ENCODE data around the gene DIP2C.
"Not testable (repeated sequence)": the region's sequence is repeated elsewhere in the genome, so short reads cannot be mapped to it uniquely, and the experiment has no call there.

The DIP2C gene

DNA sequence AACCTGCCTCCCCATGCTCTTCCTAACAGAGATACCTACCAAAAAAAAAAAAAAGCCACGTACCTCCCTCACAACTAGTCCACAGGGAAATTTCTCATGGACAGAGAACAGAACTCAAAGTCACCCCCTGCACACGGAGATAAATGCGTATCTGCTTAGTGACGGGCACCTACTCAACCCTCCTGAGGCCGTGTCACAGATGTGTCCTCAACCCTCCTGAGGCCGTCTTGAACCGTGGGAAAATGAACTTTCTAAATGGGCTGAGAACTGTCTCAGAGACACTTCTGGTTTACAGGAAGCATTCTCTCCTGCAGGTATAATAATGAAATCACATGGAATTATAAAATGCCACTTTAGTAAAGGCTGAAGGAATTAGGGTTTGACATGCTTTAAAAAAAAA lies 155.9 kb downstream of the DIP2C start:
- no peak overlapping the region for H2AFZ ChIP-seq (ENCODE audit: low read length)
- no peaks in the 10 kb centered on the region for H4K20me1 ChIP-seq (ENCODE audit: insufficient read depth, low read length, poor library complexity, severe bottlenecking)
- no peaks in the 10 kb centered on the region for H3K79me2 ChIP-seq (ENCODE audit: insufficient read depth, low read length)
- H3F3A ChIP-seq (ENCODE audit: low read depth), result no peaks in the 10 kb centered on the region
- no peaks in the 10 kb centered on the region for H3K9me3 ChIP-seq (ENCODE audit: insufficient read depth, low read depth, low read length)
- H3K9ac ChIP-seq (ENCODE audit: low read depth, low read length, poor library complexity, severe bottlenecking), result no peak overlapping the region
- TF ChIP-seq EZH2phosphoT487 (IDR thresholded peaks at IDR 0.05; ENCODE audit: borderline replicate concordance), result no peak
- TF ChIP-seq, protein P1, sequence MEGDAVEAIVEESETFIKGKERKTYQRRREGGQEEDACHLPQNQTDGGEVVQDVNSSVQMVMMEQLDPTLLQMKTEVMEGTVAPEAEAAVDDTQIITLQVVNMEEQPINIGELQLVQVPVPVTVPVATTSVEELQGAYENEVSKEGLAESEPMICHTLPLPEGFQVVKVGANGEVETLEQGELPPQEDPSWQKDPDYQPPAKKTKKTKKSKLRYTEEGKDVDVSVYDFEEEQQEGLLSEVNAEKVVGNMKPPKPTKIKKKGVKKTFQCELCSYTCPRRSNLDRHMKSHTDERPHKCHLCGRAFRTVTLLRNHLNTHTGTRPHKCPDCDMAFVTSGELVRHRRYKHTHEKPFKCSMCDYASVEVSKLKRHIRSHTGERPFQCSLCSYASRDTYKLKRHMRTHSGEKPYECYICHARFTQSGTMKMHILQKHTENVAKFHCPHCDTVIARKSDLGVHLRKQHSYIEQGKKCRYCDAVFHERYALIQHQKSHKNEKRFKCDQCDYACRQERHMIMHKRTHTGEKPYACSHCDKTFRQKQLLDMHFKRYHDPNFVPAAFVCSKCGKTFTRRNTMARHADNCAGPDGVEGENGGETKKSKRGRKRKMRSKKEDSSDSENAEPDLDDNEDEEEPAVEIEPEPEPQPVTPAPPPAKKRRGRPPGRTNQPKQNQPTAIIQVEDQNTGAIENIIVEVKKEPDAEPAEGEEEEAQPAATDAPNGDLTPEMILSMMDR (conservative IDR thresholded peaks at IDR 0.05; ENCODE audit: low read length), result no peak
- H3K36me3 ChIP-seq (ENCODE audit: insufficient read depth, low read length), result no peaks in the 10 kb centered on the region
- H3K4me2 ChIP-seq (ENCODE audit: low read depth, low read length, poor library complexity, severe bottlenecking), result no peak overlapping the region
- H3K4me3 ChIP-seq (ENCODE audit: low read length, poor library complexity, severe bottlenecking), result no peak overlapping the region
- no peaks in the 10 kb centered on the region for H3K27me3 ChIP-seq (ENCODE audit: insufficient read depth, low read length, poor library complexity, severe bottlenecking)
- no peaks in the 10 kb centered on the region for H3K9me2 ChIP-seq (replicated peaks; ENCODE audit: low read depth, low read length)
- no peaks in the 10 kb centered on the region for H3K4me1 ChIP-seq (ENCODE audit: insufficient read depth, low read length, poor library complexity, severe bottlenecking)

DNA sequence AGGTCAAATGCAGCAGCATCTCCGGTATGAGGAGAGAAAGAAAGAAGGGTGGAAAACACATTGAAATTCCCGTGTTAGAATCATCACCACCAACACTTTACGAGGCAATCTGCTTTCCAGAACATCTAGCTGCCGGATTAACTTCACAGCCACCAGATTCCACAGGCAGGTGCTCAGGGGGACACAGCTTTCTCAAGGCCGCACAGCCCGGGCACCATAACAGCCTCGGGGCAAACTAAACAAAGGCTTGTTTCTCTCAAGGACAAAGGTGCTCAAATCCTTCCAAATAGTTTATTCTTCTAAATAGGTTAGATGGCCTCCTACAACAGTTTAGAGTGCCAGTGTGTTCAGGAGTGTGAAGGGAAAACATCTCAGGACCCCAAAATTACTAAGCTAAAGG lies 156.3 kb downstream of the DIP2C start:
- no peaks in the 10 kb centered on the region for H3K4me1 ChIP-seq (ENCODE audit: insufficient read depth, low read length, poor library complexity, severe bottlenecking)
- no peak overlapping the region for H3K4me2 ChIP-seq (ENCODE audit: low read depth, low read length, poor library complexity, severe bottlenecking)
- no peak for TF ChIP-seq EZH2phosphoT487 (IDR thresholded peaks at IDR 0.05; ENCODE audit: borderline replicate concordance)
- TF ChIP-seq, protein P1 (conservative IDR thresholded peaks at IDR 0.05; ENCODE audit: low read length), result no peak
- H3K27me3 ChIP-seq (ENCODE audit: insufficient read depth, low read length, poor library complexity, severe bottlenecking), result no peaks in the 10 kb centered on the region
- no peak overlapping the region for H2AFZ ChIP-seq (ENCODE audit: low read length)
- no peak overlapping the region for H3K9ac ChIP-seq (ENCODE audit: low read depth, low read length, poor library complexity, severe bottlenecking)
- no peaks in the 10 kb centered on the region for H3K79me2 ChIP-seq (ENCODE audit: insufficient read depth, low read length)
- no peak overlapping the region for H3K4me3 ChIP-seq (ENCODE audit: low read length, poor library complexity, severe bottlenecking)
- no peaks in the 10 kb centered on the region for H3K36me3 ChIP-seq (ENCODE audit: insufficient read depth, low read length)
- no peaks in the 10 kb centered on the region for H3K9me2 ChIP-seq (replicated peaks; ENCODE audit: low read depth, low read length)
- H3K9me3 ChIP-seq (ENCODE audit: insufficient read depth, low read depth, low read length), result no peaks in the 10 kb centered on the region
- H3F3A ChIP-seq (ENCODE audit: low read depth), result no peaks in the 10 kb centered on the region
- no peaks in the 10 kb centered on the region for H4K20me1 ChIP-seq (ENCODE audit: insufficient read depth, low read length, poor library complexity, severe bottlenecking)

DNA sequence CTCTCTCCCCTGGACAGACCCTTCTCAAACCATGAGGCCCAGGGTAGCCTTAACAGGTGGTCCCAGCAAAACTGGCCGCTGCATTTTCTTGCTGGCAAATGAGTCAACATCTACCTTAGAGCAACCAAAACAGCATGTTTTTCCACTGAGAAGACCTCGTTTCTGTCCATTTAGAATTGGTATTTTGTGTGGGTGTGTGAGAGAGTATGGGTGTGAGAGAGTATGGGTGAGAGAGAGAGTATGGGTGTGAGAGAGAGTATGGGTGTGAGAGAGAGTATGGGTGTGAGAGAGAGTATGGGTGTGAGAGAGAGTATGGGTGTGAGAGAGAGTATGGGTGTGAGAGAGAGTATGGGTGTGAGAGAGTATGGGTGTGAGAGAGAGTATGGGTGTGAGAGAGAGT lies 157.1 kb downstream of the DIP2C start:
- not testable (repeated sequence) for H3K27me3 ChIP-seq (ENCODE audit: insufficient read depth, low read length, poor library complexity, severe bottlenecking); H4K20me1 ChIP-seq (ENCODE audit: insufficient read depth, low read length, poor library complexity, severe bottlenecking); H2AFZ ChIP-seq (ENCODE audit: low read length); H3K9ac ChIP-seq (ENCODE audit: low read depth, low read length, poor library complexity, severe bottlenecking); H3K9me2 ChIP-seq (replicated peaks; ENCODE audit: low read depth, low read length); H3K9me3 ChIP-seq (ENCODE audit: insufficient read depth, low read depth, low read length); H3K4me1 ChIP-seq (ENCODE audit: insufficient read depth, low read length, poor library complexity, severe bottlenecking); H3K4me2 ChIP-seq (ENCODE audit: low read depth, low read length, poor library complexity, severe bottlenecking); H3K79me2 ChIP-seq (ENCODE audit: insufficient read depth, low read length); H3K36me3 ChIP-seq (ENCODE audit: insufficient read depth, low read length); H3F3A ChIP-seq (ENCODE audit: low read depth); H3K4me3 ChIP-seq (ENCODE audit: low read length, poor library complexity, severe bottlenecking)

DNA sequence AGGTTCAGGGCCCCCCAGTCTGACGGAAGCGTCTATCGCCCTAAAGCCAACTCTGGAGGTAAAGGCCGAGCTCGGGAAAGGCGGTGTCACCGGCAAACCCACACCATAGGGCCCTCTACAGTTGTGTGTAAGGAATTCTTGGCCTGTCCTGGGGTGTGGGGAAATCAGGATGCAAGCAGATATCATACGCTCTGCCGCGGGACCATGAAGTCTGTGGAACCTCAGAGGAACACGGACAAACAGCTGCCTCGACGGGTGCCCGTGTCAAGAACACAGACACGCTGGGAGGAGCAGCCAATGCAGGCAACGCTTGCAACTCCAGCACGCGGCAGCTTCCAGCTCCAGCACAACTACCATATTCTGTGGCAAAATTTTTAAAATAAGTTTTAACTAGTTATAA lies 157.9 kb downstream of the DIP2C start:
- Histone ChIP-seq H3K4me3 (ENCODE audit: low read length, poor library complexity, severe bottlenecking) (no peak overlapping the region), H3K27me3 (ENCODE audit: insufficient read depth, low read length, poor library complexity, severe bottlenecking) (no peaks in the 10 kb centered on the region), H3K36me3 (ENCODE audit: insufficient read depth, low read length) (no peaks in the 10 kb centered on the region), H3K79me2 (ENCODE audit: insufficient read depth, low read length) (no peaks in the 10 kb centered on the region), H3F3A (ENCODE audit: low read depth) (no peaks in the 10 kb centered on the region), H3K4me1 (ENCODE audit: insufficient read depth, low read length, poor library complexity, severe bottlenecking) (no peaks in the 10 kb centered on the region), H3K4me2 (ENCODE audit: low read depth, low read length, poor library complexity, severe bottlenecking) (no peak overlapping the region), H2AFZ (ENCODE audit: low read length) (no peak overlapping the region), H3K9ac (ENCODE audit: low read depth, low read length, poor library complexity, severe bottlenecking) (no peak overlapping the region), H3K9me3 (ENCODE audit: insufficient read depth, low read depth, low read length) (no peaks in the 10 kb centered on the region), H3K9me2 (replicated peaks; ENCODE audit: low read depth, low read length) (no peaks in the 10 kb centered on the region), H4K20me1 (ENCODE audit: insufficient read depth, low read length, poor library complexity, severe bottlenecking) (no peaks in the 10 kb centered on the region)
- TF ChIP-seq, protein P1 (conservative IDR thresholded peaks at IDR 0.05; ENCODE audit: low read length), result no peak
- no peak for TF ChIP-seq EZH2phosphoT487 (IDR thresholded peaks at IDR 0.05; ENCODE audit: borderline replicate concordance)

Measured in Loucy (cell line).